Mesenchymal stem cell (in vitro differentiated cells and primary cell): ENCODE measurements around the gene ZNF628.
A peak's percentile ranks its signal among the peaks of the same experiment; 100 is the strongest.

ENCODE experiments used
- DNase-seq: peaks from one replicate; pipeline ENCODE4 v3.0.0-alpha.2; 2013
- H2AFZ ChIP-seq: one replicate; pipeline ENCODE4 v1.6.1; 2013; ENCODE audit warnings: low read depth, mild to moderate bottlenecking, control low read depth, inconsistent platforms, low read length, moderate library complexity
- H2AK5ac ChIP-seq: 2 replicates; pipeline ENCODE4 v1.6.1; 2013; ENCODE audit warnings: low read length, moderate library complexity, mild to moderate bottlenecking, inconsistent platforms; ENCODE audit not compliant: severe bottlenecking
- H2BK120ac ChIP-seq: one replicate; pipeline ENCODE4 v1.6.1; 2013; ENCODE audit warnings: low read depth, mild to moderate bottlenecking, inconsistent platforms, low read length, moderate library complexity
- H2BK12ac ChIP-seq, 2 experiments: one replicate each; pipeline ENCODE4 v1.6.1; 2013; ENCODE audit warnings: inconsistent platforms in 2 of 2, low read length in 2 of 2, mild to moderate bottlenecking in 2 of 2, moderate library complexity in 2 of 2, control low read depth in 1 of 2
- H2BK15ac ChIP-seq: one replicate; pipeline ENCODE4 v1.6.1; 2013; ENCODE audit warnings: mild to moderate bottlenecking, low read depth, inconsistent platforms; ENCODE audit not compliant: poor library complexity, severe bottlenecking
- H2BK5ac ChIP-seq: 2 replicates; pipeline ENCODE4 v1.6.1; 2013; ENCODE audit warnings: low read depth, mild to moderate bottlenecking, low read length, control low read depth, inconsistent platforms; ENCODE audit not compliant: poor library complexity, severe bottlenecking
- H3K14ac ChIP-seq, 2 experiments: one replicate each; pipeline ENCODE4 v1.6.1; 2013; ENCODE audit warnings: inconsistent platforms in 2 of 2, low read length in 2 of 2, control low read depth in 1 of 2, mild to moderate bottlenecking in 1 of 2, moderate library complexity in 1 of 2
- H3K18ac ChIP-seq, 2 experiments: one replicate each; pipeline ENCODE4 v1.6.1; 2013; ENCODE audit warnings: inconsistent platforms in 2 of 2, low read length in 2 of 2, control low read depth in 1 of 2, low read depth in 1 of 2, mild to moderate bottlenecking in 1 of 2
- H3K23ac ChIP-seq, 2 experiments: one replicate each; pipeline ENCODE4 v1.6.1; 2013; ENCODE audit warnings: inconsistent platforms in 2 of 2, low read length in 2 of 2, mild to moderate bottlenecking in 2 of 2, moderate library complexity in 2 of 2, control low read depth in 1 of 2
- H3K27ac ChIP-seq: 2 replicates; pipeline ENCODE4 v1.5.1; 2013; ENCODE audit warnings: mild to moderate bottlenecking, moderate library complexity, low read length, control low read depth, inconsistent platforms; ENCODE audit not compliant: poor library complexity, severe bottlenecking
- H3K27me3 ChIP-seq, 2 experiments: 2 replicates each; pipeline versions ENCODE4 v1.6.1 to v1.7.0; 2013; ENCODE audit warnings: low read length in 2 of 2, mild to moderate bottlenecking in 2 of 2, moderate library complexity in 2 of 2, control low read depth in 1 of 2, inconsistent platforms in 1 of 2; ENCODE audit not compliant: control insufficient read depth in 1 of 2, insufficient read depth in 1 of 2
- H3K36me3 ChIP-seq, 2 experiments: 2 replicates each; pipeline versions ENCODE4 v1.6.1 to v1.7.0; 2013; ENCODE audit warnings: low read length in 2 of 2, control low read depth in 1 of 2, inconsistent platforms in 1 of 2, low read depth in 1 of 2, mild to moderate bottlenecking in 1 of 2; ENCODE audit not compliant: insufficient read depth in 2 of 2, control insufficient read depth in 1 of 2
- H3K4ac ChIP-seq, 2 experiments: one replicate each; pipeline ENCODE4 v1.6.1; 2013; ENCODE audit warnings: inconsistent platforms in 2 of 2, low read length in 2 of 2, mild to moderate bottlenecking in 2 of 2, moderate library complexity in 2 of 2, control low read depth in 1 of 2, low read depth in 1 of 2
- H3K4me1 ChIP-seq: 2 replicates; pipeline ENCODE4 v1.6.1; 2013; ENCODE audit warnings: low read depth, low read length, control low read depth; ENCODE audit not compliant: control insufficient read depth, insufficient read depth
- H3K4me2 ChIP-seq: 2 replicates; pipeline ENCODE4 v1.6.1; 2013; ENCODE audit warnings: low read length, mild to moderate bottlenecking, inconsistent platforms; ENCODE audit not compliant: poor library complexity, severe bottlenecking
- H3K4me3 ChIP-seq, 2 experiments: 2 replicates each; pipeline versions ENCODE4 v1.5.1 to v1.7.0; 2013; ENCODE audit warnings: low read length in 2 of 2, mild to moderate bottlenecking in 2 of 2, control low read depth in 1 of 2, low read depth in 1 of 2; ENCODE audit not compliant: insufficient read depth in 1 of 2
- H3K79me1 ChIP-seq: replicated peaks from 2 replicates; pipeline ENCODE4 v1.6.1; 2013; ENCODE audit warnings: mild to moderate bottlenecking, control low read depth, low read length, inconsistent platforms; ENCODE audit not compliant: poor library complexity, severe bottlenecking
- H3K9ac ChIP-seq: 2 replicates; pipeline ENCODE4 v1.7.0; 2013; ENCODE audit warnings: mild to moderate bottlenecking, low read length, moderate library complexity
- H3K9me3 ChIP-seq: 2 replicates; pipeline ENCODE4 v1.7.0; 2013; ENCODE audit warnings: mild to moderate bottlenecking, low read length; ENCODE audit not compliant: control insufficient read depth
- H4K8ac ChIP-seq: one replicate; pipeline ENCODE4 v1.6.1; 2013; ENCODE audit warnings: inconsistent platforms, mild to moderate bottlenecking, low read length, moderate library complexity
- H4K91ac ChIP-seq: one replicate; pipeline ENCODE4 v1.6.1; 2013; ENCODE audit warnings: mild to moderate bottlenecking, low read length, inconsistent platforms
- WGBS: methylation state at CpG from one replicate; pipeline ENCODE4 v1.1.7; 2013; ENCODE audit warnings: mixed read lengths; 5-methylcytosine and 5-hydroxymethylcytosine counted together

ZNF628 gene

GRCh38 chr19:55482156-55482961, 5.9 kb downstream of the ZNF628 start:
- Histone ChIP-seq H3K18ac (no peak overlapping the region), H2BK12ac (no peak overlapping the region), H2AK5ac (no peak overlapping the region), H3K14ac (no peak overlapping the region), H2BK120ac (no peak overlapping the region), H3K23ac (no peak overlapping the region), H3K9ac (no peak overlapping the region), H4K91ac (no peak overlapping the region), H3K27me3 (no peaks in the 10 kb centered on the region), H3K4me1 (peaks cover 64% of the 10 kb centered on the region), H3K79me1 (peaks cover 28% of the 10 kb centered on the region), H3K27ac (no peak overlapping the region), H3K9me3 (no peaks in the 10 kb centered on the region), H2BK15ac (no peak overlapping the region), H2BK5ac (no peak overlapping the region), H4K8ac (no peak overlapping the region), H3K36me3 (peaks cover 6 to 65% of the 10 kb centered on the region in 2 experiments), H3K4ac (no peak overlapping the region), H3K4me2 (no peak overlapping the region), H3K4me3 (no peak overlapping the region), H2AFZ (no peak overlapping the region)
- DNase-seq, result no peak
- 93% methylated on average over 79 of the region's 83 CpGs for WGBS

- Histone ChIP-seq H2AFZ (no peak overlapping the region), H3K79me1 (peaks cover 25% of the 10 kb centered on the region), H3K9me3 (no peaks in the 10 kb centered on the region), H2BK15ac (no peak overlapping the region), H3K9ac (no peak overlapping the region), H2BK12ac (no peak overlapping the region), H2BK5ac (no peak overlapping the region), H3K27ac (no peak overlapping the region), H3K27me3 (no peaks in the 10 kb centered on the region), H3K23ac (no peak overlapping the region), H3K4ac (peak overlapping the region in 1 of 2 experiments; percentile 15), H3K4me1 (peaks cover 65% of the 10 kb centered on the region), H3K14ac (no peak overlapping the region), H4K8ac (peak overlapping the region; percentile 38), H3K4me2 (no peak overlapping the region), H4K91ac (no peak overlapping the region), H3K36me3 (peaks cover 6 to 62% of the 10 kb centered on the region in 2 experiments), H3K18ac (no peak overlapping the region), H2AK5ac (no peak overlapping the region), H3K4me3 (no peak overlapping the region), H2BK120ac (no peak overlapping the region)
- WGBS, result 96% methylated on average over 45 of the region's 47 CpGs
- DNase-seq, result no peak
Observed at GRCh38 chr19:55482967-55483705, 6.7 kb downstream of the ZNF628 start.

GRCh38 chr19:55483706-55484592, 7.5 kb downstream of the ZNF628 start:
- H3K18ac ChIP-seq, result no peak overlapping the region
- peak overlapping the region in 1 of 2 experiments; percentile 22 for H2BK12ac ChIP-seq
- no peak overlapping the region for H2BK120ac ChIP-seq
- H3K9ac ChIP-seq, result peak overlapping the region; percentile 86
- H3K4me1 ChIP-seq, result peaks cover 65% of the 10 kb centered on the region
- no peak overlapping the region for H3K27ac ChIP-seq
- H2BK15ac ChIP-seq, result peak overlapping the region; percentile 3
- peak overlapping the region in 1 of 2 experiments; percentile 78 for H3K4me3 ChIP-seq
- no peak overlapping the region for H2AFZ ChIP-seq
- H3K79me1 ChIP-seq, result peaks cover 20% of the 10 kb centered on the region
- H2BK5ac ChIP-seq, result no peak overlapping the region
- H3K4ac ChIP-seq, result peak overlapping the region; percentile 15 to 64
- DNase-seq, result no peak
- H3K9me3 ChIP-seq, result no peaks in the 10 kb centered on the region
- 72% methylated on average over 46 of the region's 46 CpGs for WGBS
- H4K91ac ChIP-seq, result peak overlapping the region; percentile 44
- H3K27me3 ChIP-seq, result no peaks in the 10 kb centered on the region
- no peak overlapping the region for H3K14ac ChIP-seq
- no peak overlapping the region for H2AK5ac ChIP-seq
- H4K8ac ChIP-seq, result no peak overlapping the region
- H3K36me3 ChIP-seq, result peaks cover 6 to 57% of the 10 kb centered on the region in 2 experiments
- H3K23ac ChIP-seq, result peak overlapping the region in 1 of 2 experiments; percentile 43
- H3K4me2 ChIP-seq, result peak overlapping the region; percentile 92
